ENCODE results near the gene CELSR1. TPM values are rescaled to one million over a fixed set of nuclear protein-coding genes. Genes with fewer than 3 reads are reported as not detected.

Gene CELSR1
- total RNA-seq, 1 experiment from 2014 or later, result 30.7 TPM

DNA sequence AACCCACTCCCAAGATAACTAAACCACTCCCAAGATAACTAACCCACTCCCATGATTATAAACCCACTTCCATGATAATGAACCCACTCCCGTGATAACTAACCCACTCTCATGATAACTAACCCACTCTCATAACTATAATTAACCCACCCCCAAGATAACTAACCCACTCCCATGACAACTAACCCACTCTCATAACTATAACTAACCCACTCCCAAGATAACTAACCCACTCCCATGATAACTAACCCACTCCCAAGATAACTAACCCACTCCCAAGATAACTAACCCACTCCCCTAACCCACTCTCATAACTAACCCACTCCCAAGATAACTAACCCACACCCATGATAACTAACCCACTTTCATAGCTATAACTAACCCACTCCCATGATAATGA lies 30.1 kb upstream of the CELSR1 start:
- H3K4me1 ChIP-seq (ENCODE audit: control insufficient read depth, insufficient read depth, low read length), result no peaks in the 10 kb centered on the region
- ChIA-PET CTCF (no interaction called here), POLR2A (no interaction called here)
- TF ChIP-seq SIN3A (IDR thresholded peaks at IDR 0.05; ENCODE audit: borderline replicate concordance, insufficient read depth, low read depth, low read length), result no peak
- TF ChIP-seq, protein P1, sequence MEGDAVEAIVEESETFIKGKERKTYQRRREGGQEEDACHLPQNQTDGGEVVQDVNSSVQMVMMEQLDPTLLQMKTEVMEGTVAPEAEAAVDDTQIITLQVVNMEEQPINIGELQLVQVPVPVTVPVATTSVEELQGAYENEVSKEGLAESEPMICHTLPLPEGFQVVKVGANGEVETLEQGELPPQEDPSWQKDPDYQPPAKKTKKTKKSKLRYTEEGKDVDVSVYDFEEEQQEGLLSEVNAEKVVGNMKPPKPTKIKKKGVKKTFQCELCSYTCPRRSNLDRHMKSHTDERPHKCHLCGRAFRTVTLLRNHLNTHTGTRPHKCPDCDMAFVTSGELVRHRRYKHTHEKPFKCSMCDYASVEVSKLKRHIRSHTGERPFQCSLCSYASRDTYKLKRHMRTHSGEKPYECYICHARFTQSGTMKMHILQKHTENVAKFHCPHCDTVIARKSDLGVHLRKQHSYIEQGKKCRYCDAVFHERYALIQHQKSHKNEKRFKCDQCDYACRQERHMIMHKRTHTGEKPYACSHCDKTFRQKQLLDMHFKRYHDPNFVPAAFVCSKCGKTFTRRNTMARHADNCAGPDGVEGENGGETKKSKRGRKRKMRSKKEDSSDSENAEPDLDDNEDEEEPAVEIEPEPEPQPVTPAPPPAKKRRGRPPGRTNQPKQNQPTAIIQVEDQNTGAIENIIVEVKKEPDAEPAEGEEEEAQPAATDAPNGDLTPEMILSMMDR (IDR thresholded peaks at IDR 0.05), result no peak
- TF ChIP-seq, protein P2, sequence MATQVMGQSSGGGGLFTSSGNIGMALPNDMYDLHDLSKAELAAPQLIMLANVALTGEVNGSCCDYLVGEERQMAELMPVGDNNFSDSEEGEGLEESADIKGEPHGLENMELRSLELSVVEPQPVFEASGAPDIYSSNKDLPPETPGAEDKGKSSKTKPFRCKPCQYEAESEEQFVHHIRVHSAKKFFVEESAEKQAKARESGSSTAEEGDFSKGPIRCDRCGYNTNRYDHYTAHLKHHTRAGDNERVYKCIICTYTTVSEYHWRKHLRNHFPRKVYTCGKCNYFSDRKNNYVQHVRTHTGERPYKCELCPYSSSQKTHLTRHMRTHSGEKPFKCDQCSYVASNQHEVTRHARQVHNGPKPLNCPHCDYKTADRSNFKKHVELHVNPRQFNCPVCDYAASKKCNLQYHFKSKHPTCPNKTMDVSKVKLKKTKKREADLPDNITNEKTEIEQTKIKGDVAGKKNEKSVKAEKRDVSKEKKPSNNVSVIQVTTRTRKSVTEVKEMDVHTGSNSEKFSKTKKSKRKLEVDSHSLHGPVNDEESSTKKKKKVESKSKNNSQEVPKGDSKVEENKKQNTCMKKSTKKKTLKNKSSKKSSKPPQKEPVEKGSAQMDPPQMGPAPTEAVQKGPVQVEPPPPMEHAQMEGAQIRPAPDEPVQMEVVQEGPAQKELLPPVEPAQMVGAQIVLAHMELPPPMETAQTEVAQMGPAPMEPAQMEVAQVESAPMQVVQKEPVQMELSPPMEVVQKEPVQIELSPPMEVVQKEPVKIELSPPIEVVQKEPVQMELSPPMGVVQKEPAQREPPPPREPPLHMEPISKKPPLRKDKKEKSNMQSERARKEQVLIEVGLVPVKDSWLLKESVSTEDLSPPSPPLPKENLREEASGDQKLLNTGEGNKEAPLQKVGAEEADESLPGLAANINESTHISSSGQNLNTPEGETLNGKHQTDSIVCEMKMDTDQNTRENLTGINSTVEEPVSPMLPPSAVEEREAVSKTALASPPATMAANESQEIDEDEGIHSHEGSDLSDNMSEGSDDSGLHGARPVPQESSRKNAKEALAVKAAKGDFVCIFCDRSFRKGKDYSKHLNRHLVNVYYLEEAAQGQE (IDR thresholded peaks at IDR 0.05; ENCODE audit: insufficient read depth in 1 of 2, low read depth in 2 of 2, low read length in 1 of 2), result no peak
- TF ChIP-seq TCF7L2 (IDR thresholded peaks at IDR 0.05; ENCODE audit: low read depth, low read length), result no peak
- no peak for TF ChIP-seq POLR2AphosphoS5 (IDR thresholded peaks at IDR 0.05; ENCODE audit: low read depth, low read length)
- no TSS peak for BruUV-seq (replicated peaks)
- DNase-seq (ENCODE audit: low read depth, low spot score) (no peak), ATAC-seq (no peak)
- H3K9me3 ChIP-seq (ENCODE audit: control insufficient read depth, insufficient read depth, low read depth, low read length), result no peaks in the 10 kb centered on the region
- no peaks in the 10 kb centered on the region for H3K36me3 ChIP-seq (ENCODE audit: control insufficient read depth, insufficient read depth, low read length)
- no peak overlapping the region for H3K27ac ChIP-seq (ENCODE audit: low read length)
- intact Hi-C loops (cut with micrococcal nuclease; ENCODE audit: unreplicated experiment), result loop anchor here (10.0 kb wide), 1 partner anchor 117 kb away; no protein-coding TSS in a partner anchor
- no peak overlapping the region for H3K4me3 ChIP-seq (ENCODE audit: low read depth in 2 of 2, low read length in 2 of 2)
- in situ Hi-C loops (cut with HindIII; ENCODE audit: low pct_unique_long_range_greater_than_20kb, low sequenced_read_pairs), result no loop called here
- no peaks in the 10 kb centered on the region for H3K27me3 ChIP-seq (ENCODE audit: control insufficient read depth, insufficient read depth, low read length)

DNA sequence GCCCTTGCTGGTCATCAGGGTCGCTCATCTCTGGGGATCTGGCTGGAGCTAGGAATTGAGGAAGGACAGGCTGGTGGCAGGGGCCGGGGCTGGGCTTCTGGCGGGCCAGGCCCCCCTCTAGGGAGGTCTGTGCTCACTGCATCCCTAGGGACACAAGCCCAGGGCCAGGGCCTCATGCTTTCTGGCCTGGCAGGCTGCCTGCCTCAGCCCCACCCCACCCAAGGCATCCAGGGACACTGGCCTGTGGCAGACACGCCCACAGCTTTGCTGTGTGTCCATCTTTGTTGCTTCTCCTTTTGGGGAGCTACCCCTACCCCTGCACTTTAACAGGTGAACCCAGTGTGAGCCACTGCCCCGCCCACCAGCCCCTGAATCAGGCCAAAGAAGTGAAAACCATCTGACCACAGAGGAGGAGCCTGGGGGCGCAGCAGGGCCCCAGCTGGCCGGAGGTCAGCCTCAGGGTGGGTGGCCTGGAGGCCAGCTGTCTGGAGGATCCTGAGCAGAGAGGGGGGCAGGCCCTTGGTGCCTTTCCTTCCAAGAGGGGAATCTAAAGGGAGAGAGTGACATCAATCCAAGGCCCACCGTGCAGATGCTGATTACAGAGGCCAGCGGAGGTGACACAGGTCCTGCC lies 26.8 kb upstream of the CELSR1 start:
- CTCF ChIA-PET, result interaction anchor here (0.8 to 1.4 kb wide), 4 partner anchors 106 to 196 kb away, joined by 3 to 11 read pairs (median 4); no protein-coding TSS in a partner anchor
- Histone ChIP-seq H3K4me1 (ENCODE audit: control insufficient read depth, insufficient read depth, low read length) (no peaks in the 10 kb centered on the region), H3K4me3 (ENCODE audit: low read depth in 2 of 2, low read length in 2 of 2) (no peak overlapping the region), H3K27ac (ENCODE audit: low read length) (no peak overlapping the region), H3K36me3 (ENCODE audit: control insufficient read depth, insufficient read depth, low read length) (no peaks in the 10 kb centered on the region), H3K27me3 (ENCODE audit: control insufficient read depth, insufficient read depth, low read length) (no peaks in the 10 kb centered on the region), H3K9me3 (ENCODE audit: control insufficient read depth, insufficient read depth, low read depth, low read length) (no peaks in the 10 kb centered on the region)
- BruUV-seq (replicated peaks), result no TSS peak
- DNase-seq (ENCODE audit: low read depth, low spot score) (no peak), ATAC-seq (no peak; the same call in 1 of the 2 replicates)
- POLR2A ChIA-PET, result no interaction called here
- TF ChIP-seq SIN3A (IDR thresholded peaks at IDR 0.05; ENCODE audit: borderline replicate concordance, insufficient read depth, low read depth, low read length) (no peak), POLR2AphosphoS5 (IDR thresholded peaks at IDR 0.05; ENCODE audit: low read depth, low read length) (no peak), TCF7L2 (IDR thresholded peaks at IDR 0.05; ENCODE audit: low read depth, low read length) (no peak)
- TF ChIP-seq, protein P2 (IDR thresholded peaks at IDR 0.05; ENCODE audit: insufficient read depth in 1 of 2, low read depth in 2 of 2, low read length in 1 of 2), result no peak
- TF ChIP-seq, protein P1 (IDR thresholded peaks at IDR 0.05), result no peak
- intact Hi-C loops (cut with micrococcal nuclease; ENCODE audit: unreplicated experiment), result loop anchor here (10.0 kb wide), 1 partner anchor 121 kb away; no protein-coding TSS in a partner anchor
- in situ Hi-C loops (cut with HindIII; ENCODE audit: low pct_unique_long_range_greater_than_20kb, low sequenced_read_pairs), result no loop called here
